Measurements from ENCODE around the gene TMEM150B. TPM values are rescaled to one million over a fixed set of nuclear protein-coding genes. Genes with fewer than 3 reads are reported as not detected.

Gene TMEM150B
- total RNA-seq, result 0.47 TPM

GRCh38 chr19:55325172-55325571, at the start of gene TMEM150B:
Gene TMEM150B, minus strand, starts transcription at chr19:55325341. Its CDS starts 4,305 bp downstream, at chr19:55321036.
- no peak for DNase-seq

GRCh38 chr19:55373993-55374757, 49.0 kb upstream of the TMEM150B start:
- DNase-seq, result no peak

GRCh38 chr19:55373306-55373992, 48.3 kb upstream of the TMEM150B start:
- no peak for DNase-seq

- DNase-seq, result no peak
Observed at GRCh38 chr19:55372316-55373081, 47.4 kb upstream of the TMEM150B start.

GRCh38 chr19:55370305-55370988, 45.3 kb upstream of the TMEM150B start, which contains the start of gene IL11:
Gene IL11, minus strand, starts transcription at chr19:55370463. Its CDS starts 153 bp downstream, at chr19:55370310.
- DNase-seq, result no peak

GRCh38 chr19:55369653-55370304, 44.6 kb upstream of the TMEM150B start:
- DNase-seq, result no peak

GRCh38 chr19:55368701-55369563, 43.8 kb upstream of the TMEM150B start:
- no peak for DNase-seq

- no peak for DNase-seq
Observed at GRCh38 chr19:55368106-55368505, 43.0 kb upstream of the TMEM150B start.

- DNase-seq, result no peak
Observed at GRCh38 chr19:55366790-55367189, 41.6 kb upstream of the TMEM150B start.

GRCh38 chr19:55365964-55366363, 40.8 kb upstream of the TMEM150B start:
- DNase-seq, result no peak

- no peak for DNase-seq
Observed at GRCh38 chr19:55365245-55365644, 40.1 kb upstream of the TMEM150B start.

GRCh38 chr19:55362990-55363716, 38.0 kb upstream of the TMEM150B start, which contains the start of gene GARIN5B:
Gene GARIN5B, minus strand, starts transcription at chr19:55363260. Its CDS starts 194 bp downstream, at chr19:55363066.
- DNase-seq, result no peak

- no peak for DNase-seq
Observed at GRCh38 chr19:55362174-55362989, 37.2 kb upstream of the TMEM150B start.

GRCh38 chr19:55360902-55361301, 35.8 kb upstream of the TMEM150B start:
- DNase-seq, result no peak

GRCh38 chr19:55358943-55359908, 34.1 kb upstream of the TMEM150B start:
- no peak for DNase-seq

- DNase-seq, result no peak
Observed at GRCh38 chr19:55358493-55358892, 33.4 kb upstream of the TMEM150B start.

GRCh38 chr19:55355213-55355821, 30.2 kb upstream of the TMEM150B start:
- no peak for DNase-seq
